GM23248 (cell line): ENCODE measurements around the gene ARFGAP3.

Experiments
- EZH2 ChIP-seq: fragments of 200-600 bp; sonication (generic); IDR thresholded peaks from 2 replicates; pipeline ENCODE4 v1.6.1; 2018; ENCODE audit warnings: antibody characterized with exemption, mild to moderate bottlenecking; ENCODE audit not compliant: insufficient read depth, poor library complexity, severe bottlenecking
- EZH2phosphoT487 ChIP-seq: fragments of 200-600 bp; sonication (generic); IDR thresholded peaks from 2 replicates; pipeline ENCODE4 v1.6.1; 2018; ENCODE audit warnings: antibody characterized with exemption, moderate library complexity, mild to moderate bottlenecking, low read depth; ENCODE audit not compliant: insufficient read depth

DNA sequence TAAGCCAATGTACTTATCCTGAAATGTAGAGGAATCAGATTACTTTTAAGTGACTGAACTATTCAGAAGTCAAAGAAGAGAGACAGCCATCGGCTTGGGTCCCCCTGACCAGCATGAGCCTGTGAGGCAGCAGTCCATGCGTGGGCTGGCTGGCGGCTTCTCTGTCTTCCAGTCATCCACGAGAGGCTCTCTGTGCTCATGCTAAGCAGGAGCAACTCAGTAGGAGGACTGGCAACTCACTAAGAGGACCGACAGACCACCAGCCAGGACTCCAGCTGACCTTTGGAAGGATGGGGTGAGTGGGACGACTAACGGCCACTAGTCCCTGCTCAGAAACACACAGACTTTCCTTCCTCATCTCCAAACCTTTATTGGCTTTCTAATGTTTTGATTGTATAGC is 43.6 kb downstream of the ARFGAP3 start:
- TF ChIP-seq EZH2 (no peak), EZH2phosphoT487 (no peak)
